CD4-positive, alpha-beta T cell (primary cell): ENCODE data around the gene KAZALD1. TPM values are rescaled to one million over a fixed set of nuclear protein-coding genes. Genes with fewer than 3 reads are reported as not detected.

Experiments used
- ATAC-seq: fragments of 200-7000 bp; cut with Tn5 transposase; one replicate; pipeline ENCODE4 v1.10.0; 2022; ENCODE audit warnings: mild to moderate bottlenecking; ENCODE audit not compliant: poor library complexity
- CTCF ChIA-PET: fragments of 350-600 bp; sonication (Branson Sonifier 250); formaldehyde crosslinking; loops from one replicate; lab custom pipeline; 2021; ENCODE audit warnings: antibody characterized with exemption, inconsistent platforms; lab: Charles Lee
- POLR2A ChIA-PET: fragments of 350-600 bp; sonication (Branson Sonifier 250); formaldehyde crosslinking; loops from one replicate; lab custom pipeline; 2021; ENCODE audit warnings: antibody characterized with exemption, inconsistent platforms; lab: Charles Lee
- DNase-seq, 14 experiments: peaks; one replicate each; pipeline ENCODE4 v3.0.0-alpha.2; 2013 to 2020; ENCODE audit warnings: mixed read lengths in 2 of 14
- H3K27ac ChIP-seq, 2 donors: one replicate each; pipeline versions ENCODE4 v1.5.1 to v1.7.0; 2013; ENCODE audit warnings: low read length in 2 of 2, low read depth in 1 of 2, mild to moderate bottlenecking in 1 of 2
- H3K27me3 ChIP-seq, 2 experiments: 1 replicate in 1 of 2; 2 replicates in 1 of 2; pipeline versions ENCODE4 v1.6.1 to v1.7.0; 2013; ENCODE audit warnings: low read length in 2 of 2, control low read depth in 1 of 2, mild to moderate bottlenecking in 1 of 2, moderate library complexity in 1 of 2; ENCODE audit not compliant: insufficient read depth in 2 of 2, control insufficient read depth in 1 of 2
- H3K36me3 ChIP-seq: one replicate; pipeline ENCODE4 v1.6.1; 2013; ENCODE audit warnings: low read length, control low read depth; ENCODE audit not compliant: insufficient read depth
- H3K4me1 ChIP-seq: one replicate; pipeline ENCODE4 v1.6.1; 2013; ENCODE audit warnings: low read length, control low read depth; ENCODE audit not compliant: insufficient read depth
- H3K4me3 ChIP-seq: one replicate; pipeline ENCODE4 v1.5.1; 2013; ENCODE audit warnings: mild to moderate bottlenecking, low read length, moderate library complexity
- H3K9me3 ChIP-seq, 2 experiments: 1 replicate in 1 of 2; 2 replicates in 1 of 2; pipeline versions ENCODE4 v1.6.1 to v1.7.0; 2013; ENCODE audit warnings: low read length in 2 of 2, mild to moderate bottlenecking in 2 of 2, control low read depth in 1 of 2, moderate library complexity in 1 of 2; ENCODE audit not compliant: control insufficient read depth in 1 of 2, insufficient read depth in 1 of 2
- H3K27ac Mint-ChIP-seq: one replicate; pipeline ENCODE4 v1.8.0; 2020; ENCODE audit warnings: mixed read lengths
- H3K27me3 Mint-ChIP-seq: one replicate; pipeline ENCODE4 v1.8.0; 2021; ENCODE audit warnings: mixed read lengths
- H3K36me3 Mint-ChIP-seq: one replicate; pipeline ENCODE4 v1.8.0; 2021; ENCODE audit warnings: low read depth, mixed read lengths
- H3K4me1 Mint-ChIP-seq: one replicate; pipeline ENCODE4 v1.8.0; 2021; ENCODE audit warnings: low read depth, mixed read lengths
- H3K4me3 Mint-ChIP-seq: one replicate; pipeline ENCODE4 v1.8.0; 2020; ENCODE audit warnings: mild to moderate bottlenecking, mixed read lengths
- H3K9me3 Mint-ChIP-seq: one replicate; pipeline ENCODE4 v1.8.0; 2020; ENCODE audit warnings: mixed read lengths
- CTCF ChIP-seq: fragments of 200-600 bp; IDR thresholded peaks from one replicate; pipeline ENCODE4 v1.8.0; 2022; ENCODE audit warnings: antibody characterized with exemption, mild to moderate bottlenecking
- intact Hi-C, 2 experiments: fragments of 100-400 bp; cut with DNase I in 1 of 2; cut with micrococcal nuclease in 1 of 2; formaldehyde crosslinking; loops; one replicate each; pipeline versions ENCODE4 v1.15.1 to v1.9.0; 2023 to 2025; cut with DNase I, micrococcal nuclease
- total RNA-seq, 174 experiments: library from RNA in 2 of 174; stranded (reverse) in 2 of 174; gene quantifications; one replicate each; pipeline ENCODE4 v1.2.3 and lab custom pipeline; 2021 to 2026

KAZALD1 gene
- total RNA-seq, 2 experiments from 2014 or later: not detected

- POLR2A ChIA-PET: interaction anchor here (0.6 kb wide), 1 partner anchor 52 kb away, joined by 3 read pairs; no protein-coding TSS in a partner anchor
- intact Hi-C loops: no loop called here
- Mint-ChIP-seq H3K4me3 (no peak overlapping the region), H3K36me3 (no peaks in the 10 kb centered on the region), H3K27me3 (peaks cover 85% of the 10 kb centered on the region), H3K27ac (no peak overlapping the region), H3K4me1 (no peaks in the 10 kb centered on the region), H3K9me3 (no peaks in the 10 kb centered on the region)
- no peaks in the 10 kb centered on the region for H3K4me1 ChIP-seq
- no peak overlapping the region for H3K4me3 ChIP-seq
- no peak for DNase-seq
- no peaks in the 10 kb centered on the region for H3K9me3 ChIP-seq
- H3K27ac ChIP-seq: no peak overlapping the region
- H3K36me3 ChIP-seq: no peaks in the 10 kb centered on the region
- peaks cover 42 to 56% of the 10 kb centered on the region in 2 experiments for H3K27me3 ChIP-seq
- no peak for TF ChIP-seq CTCF
- CTCF ChIA-PET: no interaction called here
- ATAC-seq: no peak
Observed at GRCh38 chr10:101085846-101086245, 24.1 kb downstream of the KAZALD1 start.

GRCh38 chr10:101087376-101087775 is 25.6 kb downstream of the KAZALD1 start:
- H3K9me3 Mint-ChIP-seq: no peaks in the 10 kb centered on the region

GRCh38 chr10:101087965-101088364 is 26.2 kb downstream of the KAZALD1 start:
- POLR2A ChIA-PET: no interaction called here

More at GRCh38 chr10:101087376-101087775, 25.6 kb downstream of the KAZALD1 start:
- H3K27me3 Mint-ChIP-seq: peaks cover 89% of the 10 kb centered on the region
- peaks cover 42 to 51% of the 10 kb centered on the region in 2 experiments for H3K27me3 ChIP-seq
- ATAC-seq: no peak
- H3K4me3 Mint-ChIP-seq: no peak overlapping the region
- ChIA-PET CTCF (no interaction called here), POLR2A (interaction anchor here (0.5 kb wide), 1 partner anchor 380 kb away, joined by 3 read pairs; no protein-coding TSS in a partner anchor)
- no peak overlapping the region for H3K27ac Mint-ChIP-seq
- TF ChIP-seq CTCF: no peak
- DNase-seq: no peak
- H3K36me3 Mint-ChIP-seq: no peaks in the 10 kb centered on the region
- no peak overlapping the region for H3K4me3 ChIP-seq
- no peaks in the 10 kb centered on the region for H3K4me1 Mint-ChIP-seq
- intact Hi-C loops: no loop called here
- H3K27ac ChIP-seq: no peak overlapping the region
- H3K36me3 ChIP-seq: no peaks in the 10 kb centered on the region
- H3K9me3 ChIP-seq: no peaks in the 10 kb centered on the region
- no peaks in the 10 kb centered on the region for H3K4me1 ChIP-seq

More at GRCh38 chr10:101087965-101088364, 26.2 kb downstream of the KAZALD1 start:
- Mint-ChIP-seq H3K27me3 (peaks cover 89% of the 10 kb centered on the region), H3K9me3 (no peaks in the 10 kb centered on the region), H3K27ac (no peak overlapping the region), H3K4me1 (no peaks in the 10 kb centered on the region), H3K4me3 (no peak overlapping the region), H3K36me3 (no peaks in the 10 kb centered on the region)
- H3K4me1 ChIP-seq: no peaks in the 10 kb centered on the region
- peaks cover 41 to 45% of the 10 kb centered on the region in 2 experiments for H3K27me3 ChIP-seq
- H3K36me3 ChIP-seq: no peaks in the 10 kb centered on the region
- no peak overlapping the region for H3K4me3 ChIP-seq
- no peak overlapping the region for H3K27ac ChIP-seq
- intact Hi-C loops: no loop called here
- CTCF ChIA-PET: interaction anchor here (1.1 kb wide), 1 partner anchor 54 kb away, joined by 4 read pairs; no protein-coding TSS in a partner anchor
- DNase-seq (no peak), ATAC-seq (no peak)
- peaks cover 0 to under 1% of the 10 kb centered on the region in 2 experiments for H3K9me3 ChIP-seq
- TF ChIP-seq CTCF: no peak
